Kidney (tissue), 14 donors: ENCODE results near the gene CEP70. TPM values are rescaled to one million over a fixed set of nuclear protein-coding genes. Genes with fewer than 3 reads are reported as not detected.

Experiments
- DNase-seq, 5 donors: peaks; one replicate each; pipeline ENCODE4 v3.0.0-alpha.2; 2013 to 2020
- FAIRE-seq: peaks from 2 replicates; lab custom pipeline; 2012; peaks lifted over from hg19 to GRCh38; lab: Jason Lieb, UNC
- H3K27ac ChIP-seq, 2 donors: one replicate each; pipeline ENCODE4 v1.7.0; 2013; ENCODE audit warnings: low read depth in 2 of 2, low read length in 2 of 2, inconsistent platforms in 1 of 2
- H3K27me3 ChIP-seq: one replicate; pipeline ENCODE4 v1.7.1; 2013; ENCODE audit warnings: low read length, inconsistent platforms; ENCODE audit not compliant: control insufficient read depth, insufficient read depth
- H3K36me3 ChIP-seq, 3 donors: one replicate each; pipeline versions ENCODE4 v1.7.0 to v1.7.1; 2013; ENCODE audit warnings: low read length in 3 of 3, control low read depth in 1 of 3, inconsistent platforms in 1 of 3; ENCODE audit not compliant: insufficient read depth in 3 of 3, control insufficient read depth in 2 of 3
- H3K4me1 ChIP-seq, 3 donors: one replicate each; pipeline versions ENCODE4 v1.7.0 to v1.7.1; 2013; ENCODE audit warnings: low read length in 3 of 3, inconsistent platforms in 1 of 3, low read depth in 1 of 3; ENCODE audit not compliant: control insufficient read depth in 2 of 3, insufficient read depth in 2 of 3
- H3K4me3 ChIP-seq, 3 donors: one replicate each; pipeline versions ENCODE4 v1.7.0 to v1.8.1; 2013; ENCODE audit warnings: low read length in 3 of 3, control low read depth in 1 of 3, inconsistent platforms in 1 of 3
- H3K9ac ChIP-seq, 3 donors: one replicate each; pipeline versions ENCODE4 v1.7.0 to v1.7.1; 2013; ENCODE audit warnings: low read length in 3 of 3, control low read depth in 1 of 3, inconsistent platforms in 1 of 3
- H3K9me3 ChIP-seq, 3 donors: one replicate each; pipeline versions ENCODE4 v1.7.0 to v1.7.1; 2013; ENCODE audit warnings: low read length in 3 of 3, control low read depth in 1 of 3, inconsistent platforms in 1 of 3; ENCODE audit not compliant: control insufficient read depth in 2 of 3, insufficient read depth in 1 of 3
- CTCF ChIP-seq: IDR thresholded peaks from 3 replicates; pipeline ENCODE4 v1.5.1; 2012; ENCODE audit warnings: mild to moderate bottlenecking, moderate library complexity, borderline replicate concordance; ENCODE audit not compliant: insufficient read depth; ENCODE audit errors: extremely low read depth
- intact Hi-C: fragments of 100-400 bp; cut with DNase I; formaldehyde crosslinking; loops from one replicate; pipeline ENCODE4 v1.11.1; 2022
- polyA plus RNA-seq: library from polyadenylated mRNA; stranded (reverse); fragments of 350-450 nt; fragmentation: Illumina TruSeq; extraction: RNeasy Lipid Tissue Mini Kit (QIAGEN cat#74804); gene quantifications from one replicate; pipeline ENCODE4 v1.2.3, GENCODE V29; 2014; ENCODE audit warnings: low read depth, low replicate concordance; ENCODE audit not compliant: insufficient read depth
- total RNA-seq: library from RNA; stranded (reverse); fragmentation: NEBNext Ultra II Directional; extraction: Animal tissue kit (Norgen Biotek cat#: 25700); gene quantifications from one replicate; pipeline ENCODE4 v1.2.1, GENCODE V29; 2021
- donor health status: control.
- donor health status: control.
- donor health status: control.
- donor health status: control.
- donor health status: control.
- donor health status: DM: yes; HTN: yes; CAD: no.
- donor health status: Normal renal cell carcinoma (clear cell type).

Gene CEP70
- total and polyA plus RNA-seq, 2 donors from 2014 or later: 22.6 to 64.3 TPM

- DNase-seq (peak in 1 of 5 donors; percentile 9), FAIRE-seq (no peak)
- H3K36me3 ChIP-seq: no peaks in the 10 kb centered on the region
- no peak overlapping the region for H3K27ac ChIP-seq
- no peak overlapping the region for H3K9ac ChIP-seq
- H3K4me1 ChIP-seq: no peaks in the 10 kb centered on the region
- no peaks in the 10 kb centered on the region for H3K27me3 ChIP-seq
- H3K4me3 ChIP-seq: no peak overlapping the region
- intact Hi-C loops: no loop called here
- TF ChIP-seq CTCF: no peak
- no peaks in the 10 kb centered on the region for H3K9me3 ChIP-seq
These were observed 143.9 kb downstream of the CEP70 start for GRCh38 chr3:138450181-138450580.

- no peak for TF ChIP-seq CTCF
- DNase-seq: no peak
- H3K4me1 ChIP-seq: no peaks in the 10 kb centered on the region
- H3K9me3 ChIP-seq: no peaks in the 10 kb centered on the region
- intact Hi-C loops: no loop called here
- no peaks in the 10 kb centered on the region for H3K36me3 ChIP-seq
- H3K9ac ChIP-seq: no peak overlapping the region
- no peak overlapping the region for H3K4me3 ChIP-seq
- no peak for FAIRE-seq
- no peaks in the 10 kb centered on the region for H3K27me3 ChIP-seq
- no peak overlapping the region for H3K27ac ChIP-seq
These were observed 144.6 kb downstream of the CEP70 start for GRCh38 chr3:138449490-138449889.

GRCh38 chr3:138448631-138449030 lies 145.4 kb downstream of the CEP70 start:
- DNase-seq (no peak), FAIRE-seq (no peak)
- H3K27me3 ChIP-seq: no peaks in the 10 kb centered on the region
- TF ChIP-seq CTCF: no peak
- no peaks in the 10 kb centered on the region for H3K36me3 ChIP-seq
- H3K9ac ChIP-seq: no peak overlapping the region
- intact Hi-C loops: no loop called here
- no peaks in the 10 kb centered on the region for H3K4me1 ChIP-seq
- H3K27ac ChIP-seq: no peak overlapping the region
- no peaks in the 10 kb centered on the region for H3K9me3 ChIP-seq
- H3K4me3 ChIP-seq: no peak overlapping the region

GRCh38 chr3:138445654-138446053 lies 148.4 kb downstream of the CEP70 start:
- TF ChIP-seq CTCF: no peak
- DNase-seq: no peak
- intact Hi-C loops: no loop called here
- FAIRE-seq: no peak
- Histone ChIP-seq H3K4me1 (no peaks in the 10 kb centered on the region), H3K9me3 (no peaks in the 10 kb centered on the region), H3K9ac (no peak overlapping the region), H3K4me3 (no peak overlapping the region), H3K27me3 (no peaks in the 10 kb centered on the region), H3K36me3 (no peaks in the 10 kb centered on the region), H3K27ac (no peak overlapping the region)
